IMR-90 (cell line): ENCODE measurements around the gene RAP1GAP2. TPM values are rescaled to one million over a fixed set of nuclear protein-coding genes. Genes with fewer than 3 reads are reported as not detected.

ENCODE experiments used
- ATAC-seq: fragments of 200-7000 bp; cut with Tn5 transposase; 2 replicates; pipeline ENCODE4 v1.9.1; 2020; ENCODE audit warnings: low read depth, mild to moderate bottlenecking, moderate library complexity
- BruUV-seq: library from RNA; stranded (reverse); fragments of 400-500 nt; replicated peaks from 2 replicates; lab custom pipeline; 2021; lab: Mats Ljungman, UMichigan
- CTCF ChIA-PET: fragments of 300-600 bp; formaldehyde crosslinking; extraction: SDS; loops from one replicate; lab custom pipeline; 2021; ENCODE audit warnings: antibody characterized with exemption; lab: Yijun Ruan, JAX
- POLR2A ChIA-PET: fragments of 300-600 bp; sonication (Branson Sonifier 250); formaldehyde crosslinking; loops from one replicate; lab custom pipeline; 2022; ENCODE audit warnings: antibody characterized with exemption; ENCODE audit not compliant: unreplicated experiment; lab: Charles Lee
- DNase-seq: peaks from one replicate; pipeline ENCODE4 v3.0.0; 2013
- H2AFZ ChIP-seq: replicated peaks from 2 replicates; pipeline ENCODE3; 2013; ENCODE audit warnings: low read length, mild to moderate bottlenecking; ENCODE audit not compliant: poor library complexity
- H2AK5ac ChIP-seq: 2 replicates; pipeline ENCODE4 v1.6.1; 2013; ENCODE audit warnings: low read depth, low read length, inconsistent platforms
- H2AK9ac ChIP-seq: replicated peaks from 2 replicates; pipeline ENCODE3; 2013; ENCODE audit warnings: mild to moderate bottlenecking, low read depth, low read length, moderate library complexity; ENCODE audit not compliant: poor library complexity
- H2BK120ac ChIP-seq: 2 replicates; pipeline ENCODE4 v1.6.1; 2013; ENCODE audit warnings: low read depth, low read length, inconsistent platforms
- H2BK15ac ChIP-seq: 3 replicates; pipeline ENCODE4 v1.6.1; 2013; ENCODE audit warnings: low read depth, low read length, inconsistent platforms
- H2BK20ac ChIP-seq: 2 replicates; pipeline ENCODE4 v1.6.1; 2013; ENCODE audit warnings: low read depth, mild to moderate bottlenecking, inconsistent platforms, low read length, moderate library complexity
- H2BK5ac ChIP-seq: 2 replicates; pipeline ENCODE4 v1.6.1; 2013; ENCODE audit warnings: mild to moderate bottlenecking, low read depth, low read length, inconsistent platforms; ENCODE audit not compliant: poor library complexity, severe bottlenecking
- H3K14ac ChIP-seq: replicated peaks from 2 replicates; pipeline ENCODE4 v1.6.1; 2013; ENCODE audit warnings: low read depth, low read length, inconsistent platforms
- H3K18ac ChIP-seq: 2 replicates; pipeline ENCODE4 v1.6.1; 2013; ENCODE audit warnings: low read depth, low read length, control low read depth
- H3K23ac ChIP-seq: 2 replicates; pipeline ENCODE4 v1.6.1; 2013; ENCODE audit warnings: low read depth, low read length, inconsistent platforms
- H3K27ac ChIP-seq: 2 replicates; pipeline ENCODE4 v1.5.1; 2013; ENCODE audit warnings: mild to moderate bottlenecking, control low read depth, low read length; ENCODE audit not compliant: insufficient read depth
- H3K27me3 ChIP-seq: 2 replicates; pipeline ENCODE4 v1.6.1; 2013; ENCODE audit warnings: low read length; ENCODE audit not compliant: control insufficient read depth, insufficient read depth
- H3K36me3 ChIP-seq: 2 replicates; pipeline ENCODE4 v1.6.1; 2013; ENCODE audit warnings: low read length, mixed read lengths; ENCODE audit not compliant: control insufficient read depth, insufficient read depth
- H3K4ac ChIP-seq: 2 replicates; pipeline ENCODE4 v1.6.1; 2013; ENCODE audit warnings: low read depth, low read length, inconsistent platforms
- H3K4me1 ChIP-seq: 2 replicates; pipeline ENCODE4 v1.6.1; 2013; ENCODE audit warnings: low read length, mixed read lengths; ENCODE audit not compliant: control insufficient read depth, insufficient read depth
- H3K4me2 ChIP-seq: 2 replicates; pipeline ENCODE4 v1.6.1; 2013; ENCODE audit warnings: low read depth, mild to moderate bottlenecking, control low read depth, low read length, moderate library complexity
- H3K4me3 ChIP-seq: 2 replicates; pipeline ENCODE4 v1.5.1; 2013; ENCODE audit warnings: low read depth, mild to moderate bottlenecking, control low read depth, low read length, moderate library complexity; ENCODE audit not compliant: insufficient read depth
- H3K56ac ChIP-seq: 2 replicates; pipeline ENCODE4 v1.6.1; 2013; ENCODE audit warnings: low read length, inconsistent platforms; ENCODE audit not compliant: insufficient read depth; ENCODE audit errors: extremely low read depth
- H3K79me1 ChIP-seq, 2 experiments: 2 replicates each; pipeline ENCODE4 v1.6.1; 2013; ENCODE audit warnings: low read length in 2 of 2, inconsistent platforms in 1 of 2, low read depth in 1 of 2
- H3K9ac ChIP-seq: 2 replicates; pipeline ENCODE4 v1.6.1; 2013; ENCODE audit warnings: low read depth, low read length, control low read depth
- H3K9me1 ChIP-seq: 2 replicates; pipeline ENCODE4 v1.6.1; 2013; ENCODE audit warnings: low read length, inconsistent platforms; ENCODE audit not compliant: insufficient read depth
- H3K9me3 ChIP-seq: 2 replicates; pipeline ENCODE4 v1.6.1; 2013; ENCODE audit warnings: low read length; ENCODE audit not compliant: control insufficient read depth, insufficient read depth
- H4K20me1 ChIP-seq: 2 replicates; pipeline ENCODE4 v1.6.1; 2013; ENCODE audit warnings: low read length, inconsistent platforms; ENCODE audit not compliant: insufficient read depth
- H4K5ac ChIP-seq: 2 replicates; pipeline ENCODE4 v1.6.1; 2013; ENCODE audit warnings: mild to moderate bottlenecking, low read depth, low read length, control low read depth
- H4K8ac ChIP-seq, 2 experiments: 2 replicates each; pipeline ENCODE4 v1.6.1; 2013; ENCODE audit warnings: low read depth in 2 of 2, low read length in 2 of 2, control low read depth in 1 of 2, inconsistent platforms in 1 of 2
- H4K91ac ChIP-seq: 2 replicates; pipeline ENCODE4 v1.6.1; 2013; ENCODE audit warnings: low read depth, low read length, inconsistent platforms; ENCODE audit not compliant: insufficient read depth
- BHLHE40 ChIP-seq: fragments of 150-350 bp; IDR thresholded peaks from 2 replicates; pipeline ENCODE4 v1.6.1; 2016; ENCODE audit warnings: mild to moderate bottlenecking, low read depth, low read length
- CEBPB ChIP-seq: IDR thresholded peaks from 2 replicates; pipeline ENCODE4 v1.6.1; 2012; ENCODE audit warnings: low read depth, low read length, improper control_type of control experiment
- CHD1 ChIP-seq: IDR thresholded peaks from 2 replicates; pipeline ENCODE4 v1.6.1; 2012; ENCODE audit warnings: low read depth, low read length, improper control_type of control experiment
- MAFK ChIP-seq: IDR thresholded peaks from 2 replicates; pipeline ENCODE4 v1.6.1; 2012; ENCODE audit warnings: low read depth, low read length, improper control_type of control experiment
- MAZ ChIP-seq: IDR thresholded peaks from 2 replicates; pipeline ENCODE4 v1.6.1; 2012; ENCODE audit warnings: low read depth, mild to moderate bottlenecking, low read length, improper control_type of control experiment, moderate library complexity, borderline replicate concordance
- NFE2L2 ChIP-seq: fragments of 150-350 bp; IDR thresholded peaks from 2 replicates; pipeline ENCODE4 v1.6.1; 2016; ENCODE audit warnings: low read depth, mild to moderate bottlenecking, low read length
- POLR2A ChIP-seq: IDR thresholded peaks from 2 replicates; pipeline ENCODE4 v1.6.1; 2012; ENCODE audit warnings: mild to moderate bottlenecking, low read depth, low read length
- RAD21 ChIP-seq: IDR thresholded peaks from 2 replicates; pipeline ENCODE4 v1.6.1; 2012; ENCODE audit warnings: low read length, improper control_type of control experiment
- RFX5 ChIP-seq: IDR thresholded peaks from 2 replicates; pipeline ENCODE4 v1.8.0; 2012; ENCODE audit warnings: low read depth, mild to moderate bottlenecking, low read length, moderate library complexity
- SMC3 ChIP-seq: fragments of 150-350 bp; IDR thresholded peaks from 2 replicates; pipeline ENCODE4 v1.6.1; 2016; ENCODE audit warnings: low read depth, mild to moderate bottlenecking, antibody characterized with exemption, low read length, moderate library complexity
- WGBS, 2 experiments: methylation state at CpG; one replicate each; pipeline versions ENCODE4 v1.1.5 to v1.1.7; 2013; ENCODE audit warnings: missing lambda C conversion rate in 2 of 2; ENCODE audit not compliant: insufficient read length in 1 of 2; ENCODE audit errors: extremely low coverage in 2 of 2; 5-methylcytosine and 5-hydroxymethylcytosine counted together
- dilution Hi-C: fragments of 300-500 bp; cut with HindIII; formaldehyde crosslinking; loops from one replicate; pipeline ENCODE4 v1.14.3; 2018; ENCODE audit warnings: low sequenced_read_pairs; ENCODE audit not compliant: unreplicated experiment
- in situ Hi-C: fragments of 300-500 bp; cut with MboI; formaldehyde crosslinking; loops from 3 replicates; pipeline ENCODE4 v1.14.3; 2019; ENCODE audit warnings: low sequenced_read_pairs, inconsistent platforms, mixed read lengths
- intact Hi-C: fragments of 100-400 bp; cut with micrococcal nuclease; formaldehyde crosslinking; loops from 2 replicates; pipeline ENCODE4 v1.10.0; 2022
- polyA plus RNA-seq, 3 experiments: library from polyadenylated mRNA; depleted of rRNA; stranded (reverse); fragments of >200 nt; gene quantifications; 2 replicates each; pipeline ENCODE4 v1.2.3, GENCODE V29; 2012; ENCODE audit warnings: low replicate concordance in 1 of 3
- total RNA-seq: library from RNA; depleted of rRNA; stranded (reverse); fragments of >200 nt; gene quantifications from 2 replicates; pipeline ENCODE4 v1.2.3, GENCODE V29; 2012
- TF ChIP-seq, protein P1 (sequence below): fragments of 150-350 bp; IDR thresholded peaks from 2 replicates; pipeline ENCODE4 v1.6.1; 2017; ENCODE audit warnings: mild to moderate bottlenecking, antibody characterized with exemption, low read length, low read depth
- TF ChIP-seq, protein P2 (sequence below): fragments of 150-350 bp; IDR thresholded peaks from 2 replicates; pipeline ENCODE4 v1.6.1; 2016; ENCODE audit warnings: low read depth, mild to moderate bottlenecking, low read length, moderate library complexity, borderline replicate concordance
- TF ChIP-seq, protein P3 (sequence below): conservative IDR thresholded peaks from 2 replicates; pipeline ENCODE4 v1.5.1; 2012; ENCODE audit warnings: mild to moderate bottlenecking, low read depth, low read length, improper control_type of control experiment

The RAP1GAP2 gene
- total and polyA plus RNA-seq, 2 of the 4 experiments (the other 2 are of a cell fraction), result 5.7 to 7.5 TPM

DNA sequence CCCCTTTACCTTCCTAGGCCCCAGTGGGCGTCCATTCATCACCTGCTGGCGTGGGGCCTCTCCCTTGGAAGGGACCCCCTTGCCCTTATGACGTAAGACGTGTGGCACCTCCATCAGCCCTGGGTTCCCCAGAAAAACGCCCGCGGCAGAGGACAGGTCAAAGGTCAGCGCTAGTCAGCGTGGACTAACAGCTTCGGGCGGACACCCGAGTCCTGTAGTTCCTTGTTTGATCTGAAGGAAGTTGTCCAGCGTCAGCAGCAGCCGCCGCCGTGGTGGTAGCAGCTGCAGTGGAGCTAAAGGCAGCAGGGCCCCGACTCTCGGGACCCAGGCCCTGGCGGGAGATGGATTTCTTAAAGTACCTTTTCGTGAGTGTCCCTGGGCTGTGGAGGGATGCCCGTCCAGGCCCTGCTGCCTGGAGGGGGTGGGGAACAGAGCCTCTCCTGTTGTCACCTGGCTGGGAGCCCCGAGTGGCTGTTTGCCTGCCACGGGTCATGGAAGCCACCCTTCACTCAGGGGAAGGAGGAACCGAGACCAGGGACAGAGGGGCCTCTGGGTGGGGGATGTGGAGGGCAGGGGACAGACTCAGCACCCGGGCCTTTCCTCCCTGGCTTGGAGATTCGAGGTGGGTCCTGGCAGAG, 143.6 kb downstream of the RAP1GAP2 start:
- Histone ChIP-seq H3K79me1 (peaks cover 3 to 4% of the 10 kb centered on the region in 2 experiments; a peak in 1 of 4 replicates), H2BK15ac (no peak overlapping the region), H3K4me1 (no peaks in the 10 kb centered on the region), H3K56ac (no peak overlapping the region), H4K20me1 (no peaks in the 10 kb centered on the region), H3K9ac (no peak overlapping the region), H4K91ac (no peak overlapping the region), H4K8ac (no peak overlapping the region), H2AFZ (no peak overlapping the region), H3K9me1 (no peaks in the 10 kb centered on the region; the same call in none of the 2 replicates), H3K4ac (no peak overlapping the region), H3K9me3 (no peaks in the 10 kb centered on the region), H3K14ac (no peak overlapping the region), H3K4me3 (no peak overlapping the region), H3K27ac (no peak overlapping the region), H3K36me3 (no peaks in the 10 kb centered on the region), H3K23ac (no peak overlapping the region), H2BK20ac (no peak overlapping the region), H2BK5ac (no peak overlapping the region), H2BK120ac (no peak overlapping the region), H4K5ac (no peak overlapping the region), H3K27me3 (no peaks in the 10 kb centered on the region), H2AK5ac (no peak overlapping the region), H3K18ac (no peak overlapping the region), H3K4me2 (no peak overlapping the region), H2AK9ac (no peak overlapping the region)
- DNase-seq (no peak), ATAC-seq (no peak)
- in situ Hi-C loops, result no loop called here
- 80% methylated on average over 8 of the region's 26 CpGs; no CpG with 5 or more reads in 1 of the 2 experiments for WGBS, 2 experiments
- ChIA-PET CTCF (no interaction called here), POLR2A (no interaction called here)
- no TSS peak for BruUV-seq
- intact Hi-C loops, result no loop called here
- TF ChIP-seq RAD21 (no peak), BHLHE40 (no peak), NFE2L2 (no peak), CHD1 (no peak), RFX5 (no peak), SMC3 (no peak), MAFK (no peak), CEBPB (no peak), POLR2A (no peak), MAZ (no peak)
- TF ChIP-seq, protein P1, sequence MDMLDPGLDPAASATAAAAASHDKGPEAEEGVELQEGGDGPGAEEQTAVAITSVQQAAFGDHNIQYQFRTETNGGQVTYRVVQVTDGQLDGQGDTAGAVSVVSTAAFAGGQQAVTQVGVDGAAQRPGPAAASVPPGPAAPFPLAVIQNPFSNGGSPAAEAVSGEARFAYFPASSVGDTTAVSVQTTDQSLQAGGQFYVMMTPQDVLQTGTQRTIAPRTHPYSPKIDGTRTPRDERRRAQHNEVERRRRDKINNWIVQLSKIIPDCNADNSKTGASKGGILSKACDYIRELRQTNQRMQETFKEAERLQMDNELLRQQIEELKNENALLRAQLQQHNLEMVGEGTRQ, result no peak
- TF ChIP-seq, protein P2, sequence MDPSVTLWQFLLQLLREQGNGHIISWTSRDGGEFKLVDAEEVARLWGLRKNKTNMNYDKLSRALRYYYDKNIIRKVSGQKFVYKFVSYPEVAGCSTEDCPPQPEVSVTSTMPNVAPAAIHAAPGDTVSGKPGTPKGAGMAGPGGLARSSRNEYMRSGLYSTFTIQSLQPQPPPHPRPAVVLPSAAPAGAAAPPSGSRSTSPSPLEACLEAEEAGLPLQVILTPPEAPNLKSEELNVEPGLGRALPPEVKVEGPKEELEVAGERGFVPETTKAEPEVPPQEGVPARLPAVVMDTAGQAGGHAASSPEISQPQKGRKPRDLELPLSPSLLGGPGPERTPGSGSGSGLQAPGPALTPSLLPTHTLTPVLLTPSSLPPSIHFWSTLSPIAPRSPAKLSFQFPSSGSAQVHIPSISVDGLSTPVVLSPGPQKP, result no peak
- TF ChIP-seq, protein P3, sequence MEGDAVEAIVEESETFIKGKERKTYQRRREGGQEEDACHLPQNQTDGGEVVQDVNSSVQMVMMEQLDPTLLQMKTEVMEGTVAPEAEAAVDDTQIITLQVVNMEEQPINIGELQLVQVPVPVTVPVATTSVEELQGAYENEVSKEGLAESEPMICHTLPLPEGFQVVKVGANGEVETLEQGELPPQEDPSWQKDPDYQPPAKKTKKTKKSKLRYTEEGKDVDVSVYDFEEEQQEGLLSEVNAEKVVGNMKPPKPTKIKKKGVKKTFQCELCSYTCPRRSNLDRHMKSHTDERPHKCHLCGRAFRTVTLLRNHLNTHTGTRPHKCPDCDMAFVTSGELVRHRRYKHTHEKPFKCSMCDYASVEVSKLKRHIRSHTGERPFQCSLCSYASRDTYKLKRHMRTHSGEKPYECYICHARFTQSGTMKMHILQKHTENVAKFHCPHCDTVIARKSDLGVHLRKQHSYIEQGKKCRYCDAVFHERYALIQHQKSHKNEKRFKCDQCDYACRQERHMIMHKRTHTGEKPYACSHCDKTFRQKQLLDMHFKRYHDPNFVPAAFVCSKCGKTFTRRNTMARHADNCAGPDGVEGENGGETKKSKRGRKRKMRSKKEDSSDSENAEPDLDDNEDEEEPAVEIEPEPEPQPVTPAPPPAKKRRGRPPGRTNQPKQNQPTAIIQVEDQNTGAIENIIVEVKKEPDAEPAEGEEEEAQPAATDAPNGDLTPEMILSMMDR, result no peak
- dilution Hi-C loops, result no loop called here
